Measurements from ENCODE around the gene KAZALD1.

The KAZALD1 gene

GRCh38 chr10:101064415-101065030, 2.7 kb downstream of the KAZALD1 start:
- no peak overlapping the region for H3K27ac ChIP-seq (ENCODE audit: low read depth, low read length)
- no peak overlapping the region for H3K9ac ChIP-seq (ENCODE audit: low read length)
- H3K36me3 ChIP-seq (ENCODE audit: insufficient read depth, low read length) = no peaks in the 10 kb centered on the region
- peaks cover 34 to 51% of the 10 kb centered on the region in 2 donors for H3K27me3 ChIP-seq (ENCODE audit: control insufficient read depth in 1 of 2, insufficient read depth in 2 of 2, low read length in 2 of 2)
- H3K4me1 ChIP-seq (ENCODE audit: insufficient read depth, low read length) = peaks cover 52% of the 10 kb centered on the region
- H3K9me3 ChIP-seq (ENCODE audit: low read length) = no peaks in the 10 kb centered on the region
- no peak overlapping the region for H3K4me3 ChIP-seq (ENCODE audit: low read depth in 1 of 2, low read length in 2 of 2)

- Histone ChIP-seq H3K27ac (ENCODE audit: low read depth, low read length) (no peak overlapping the region), H3K4me1 (ENCODE audit: insufficient read depth, low read length) (peaks cover 46% of the 10 kb centered on the region), H3K27me3 (ENCODE audit: control insufficient read depth in 1 of 2, insufficient read depth in 2 of 2, low read length in 2 of 2) (peaks cover 34 to 51% of the 10 kb centered on the region in 2 donors)
Measured at GRCh38 chr10:101065481-101066145, 3.8 kb downstream of the KAZALD1 start.

GRCh38 chr10:101066146-101066895, 4.5 kb downstream of the KAZALD1 start:
- H3K9me3 ChIP-seq (ENCODE audit: low read length) = no peaks in the 10 kb centered on the region
- H3K4me1 ChIP-seq (ENCODE audit: insufficient read depth, low read length) = peaks cover 46% of the 10 kb centered on the region
- no peak overlapping the region for H3K9ac ChIP-seq (ENCODE audit: low read length)
- H3K4me3 ChIP-seq (ENCODE audit: low read depth in 1 of 2, low read length in 2 of 2) = peak overlapping the region; percentile 33 to 43
- H3K36me3 ChIP-seq (ENCODE audit: insufficient read depth, low read length) = no peaks in the 10 kb centered on the region
- H3K27me3 ChIP-seq (ENCODE audit: control insufficient read depth in 1 of 2, insufficient read depth in 2 of 2, low read length in 2 of 2) = peaks cover 34 to 51% of the 10 kb centered on the region in 2 donors
- no peak overlapping the region for H3K27ac ChIP-seq (ENCODE audit: low read depth, low read length)

More at GRCh38 chr10:101065481-101066145, 3.8 kb downstream of the KAZALD1 start:
- no peaks in the 10 kb centered on the region for H3K36me3 ChIP-seq (ENCODE audit: insufficient read depth, low read length)
- H3K4me3 ChIP-seq (ENCODE audit: low read depth in 1 of 2, low read length in 2 of 2) = peak overlapping the region in 1 of 2 donors; percentile 43
- H3K9ac ChIP-seq (ENCODE audit: low read length) = no peak overlapping the region
- no peaks in the 10 kb centered on the region for H3K9me3 ChIP-seq (ENCODE audit: low read length)

GRCh38 chr10:101066896-101067355, 5.1 kb downstream of the KAZALD1 start:
- no peaks in the 10 kb centered on the region for H3K9me3 ChIP-seq (ENCODE audit: low read length)
- H3K4me3 ChIP-seq (ENCODE audit: low read depth in 1 of 2, low read length in 2 of 2) = peak overlapping the region; percentile 73 to 78
- H3K36me3 ChIP-seq (ENCODE audit: insufficient read depth, low read length) = no peaks in the 10 kb centered on the region
- H3K4me1 ChIP-seq (ENCODE audit: insufficient read depth, low read length) = peaks cover 40% of the 10 kb centered on the region
- no peak overlapping the region for H3K27ac ChIP-seq (ENCODE audit: low read depth, low read length)
- H3K27me3 ChIP-seq (ENCODE audit: control insufficient read depth in 1 of 2, insufficient read depth in 2 of 2, low read length in 2 of 2) = peaks cover 34 to 51% of the 10 kb centered on the region in 2 donors
- H3K9ac ChIP-seq (ENCODE audit: low read length) = no peak overlapping the region

GRCh38 chr10:101067356-101068083, 5.7 kb downstream of the KAZALD1 start:
- Histone ChIP-seq H3K9me3 (ENCODE audit: low read length) (no peaks in the 10 kb centered on the region), H3K4me1 (ENCODE audit: insufficient read depth, low read length) (peaks cover 34% of the 10 kb centered on the region), H3K27me3 (ENCODE audit: control insufficient read depth in 1 of 2, insufficient read depth in 2 of 2, low read length in 2 of 2) (peaks cover 34 to 51% of the 10 kb centered on the region in 2 donors), H3K9ac (ENCODE audit: low read length) (no peak overlapping the region), H3K4me3 (ENCODE audit: low read depth in 1 of 2, low read length in 2 of 2) (peak overlapping the region; percentile 73 to 78), H3K36me3 (ENCODE audit: insufficient read depth, low read length) (no peaks in the 10 kb centered on the region), H3K27ac (ENCODE audit: low read depth, low read length) (no peak overlapping the region)

- H3K9me3 ChIP-seq (ENCODE audit: low read length) = no peaks in the 10 kb centered on the region
- H3K9ac ChIP-seq (ENCODE audit: low read length) = no peak overlapping the region
- no peak overlapping the region for H3K27ac ChIP-seq (ENCODE audit: low read depth, low read length)
- H3K4me1 ChIP-seq (ENCODE audit: insufficient read depth, low read length) = peaks cover 21% of the 10 kb centered on the region
- H3K27me3 ChIP-seq (ENCODE audit: control insufficient read depth in 1 of 2, insufficient read depth in 2 of 2, low read length in 2 of 2) = peaks cover 33 to 45% of the 10 kb centered on the region in 2 donors
- H3K4me3 ChIP-seq (ENCODE audit: low read depth in 1 of 2, low read length in 2 of 2) = no peak overlapping the region
- no peaks in the 10 kb centered on the region for H3K36me3 ChIP-seq (ENCODE audit: insufficient read depth, low read length)
Measured at GRCh38 chr10:101069441-101069840, 7.7 kb downstream of the KAZALD1 start.

GRCh38 chr10:101070098-101070497, 8.3 kb downstream of the KAZALD1 start:
- Histone ChIP-seq H3K9ac (ENCODE audit: low read length) (no peak overlapping the region), H3K4me1 (ENCODE audit: insufficient read depth, low read length) (peaks cover 21% of the 10 kb centered on the region), H3K36me3 (ENCODE audit: insufficient read depth, low read length) (no peaks in the 10 kb centered on the region), H3K9me3 (ENCODE audit: low read length) (no peaks in the 10 kb centered on the region), H3K27ac (ENCODE audit: low read depth, low read length) (no peak overlapping the region), H3K4me3 (ENCODE audit: low read depth in 1 of 2, low read length in 2 of 2) (no peak overlapping the region), H3K27me3 (ENCODE audit: control insufficient read depth in 1 of 2, insufficient read depth in 2 of 2, low read length in 2 of 2) (peaks cover 31 to 38% of the 10 kb centered on the region in 2 donors)

- H3K9ac ChIP-seq (ENCODE audit: low read length) = no peak overlapping the region
- H3K4me3 ChIP-seq (ENCODE audit: low read depth in 1 of 2, low read length in 2 of 2) = no peak overlapping the region
- no peak overlapping the region for H3K27ac ChIP-seq (ENCODE audit: low read depth, low read length)
- H3K9me3 ChIP-seq (ENCODE audit: low read length) = no peaks in the 10 kb centered on the region
- H3K4me1 ChIP-seq (ENCODE audit: insufficient read depth, low read length) = peaks cover 11% of the 10 kb centered on the region
- H3K27me3 ChIP-seq (ENCODE audit: control insufficient read depth in 1 of 2, insufficient read depth in 2 of 2, low read length in 2 of 2) = peaks cover 18 to 29% of the 10 kb centered on the region in 2 donors
- H3K36me3 ChIP-seq (ENCODE audit: insufficient read depth, low read length) = no peaks in the 10 kb centered on the region
Measured at GRCh38 chr10:101071267-101071884, 9.6 kb downstream of the KAZALD1 start.

- Histone ChIP-seq H3K27ac (ENCODE audit: low read depth, low read length) (no peak overlapping the region), H3K27me3 (ENCODE audit: control insufficient read depth in 1 of 2, insufficient read depth in 2 of 2, low read length in 2 of 2) (peaks cover 14 to 24% of the 10 kb centered on the region in 2 donors)
Measured at GRCh38 chr10:101071885-101072433, 10.2 kb downstream of the KAZALD1 start.

GRCh38 chr10:101072923-101073322, 11.1 kb downstream of the KAZALD1 start:
- H3K4me3 ChIP-seq (ENCODE audit: low read depth in 1 of 2, low read length in 2 of 2) = no peak overlapping the region
- H3K27ac ChIP-seq (ENCODE audit: low read depth, low read length) = no peak overlapping the region
- peaks cover 8 to 19% of the 10 kb centered on the region in 2 donors for H3K27me3 ChIP-seq (ENCODE audit: control insufficient read depth in 1 of 2, insufficient read depth in 2 of 2, low read length in 2 of 2)
- no peaks in the 10 kb centered on the region for H3K4me1 ChIP-seq (ENCODE audit: insufficient read depth, low read length)
- no peak overlapping the region for H3K9ac ChIP-seq (ENCODE audit: low read length)
- H3K9me3 ChIP-seq (ENCODE audit: low read length) = no peaks in the 10 kb centered on the region
- no peaks in the 10 kb centered on the region for H3K36me3 ChIP-seq (ENCODE audit: insufficient read depth, low read length)

More at GRCh38 chr10:101071885-101072433, 10.2 kb downstream of the KAZALD1 start:
- no peak overlapping the region for H3K4me3 ChIP-seq (ENCODE audit: low read depth in 1 of 2, low read length in 2 of 2)
- no peak overlapping the region for H3K9ac ChIP-seq (ENCODE audit: low read length)
- H3K36me3 ChIP-seq (ENCODE audit: insufficient read depth, low read length) = no peaks in the 10 kb centered on the region
- H3K4me1 ChIP-seq (ENCODE audit: insufficient read depth, low read length) = peaks cover 7% of the 10 kb centered on the region
- H3K9me3 ChIP-seq (ENCODE audit: low read length) = no peaks in the 10 kb centered on the region

Data from muscle layer of colon (tissue), 2 donors.